GM23338 (cell line): ENCODE results near the gene AHI1. TPM values are rescaled to one million over a fixed set of nuclear protein-coding genes. Genes with fewer than 3 reads are reported as not detected.
A peak's percentile ranks its signal among the peaks of the same experiment; 100 is the strongest.

Experiments
- ATAC-seq: fragments of 200-7000 bp; cut with Tn5 transposase; 3 replicates; pipeline ENCODE4 v1.9.1; 2020
- DNase-seq: peaks from one replicate; pipeline ENCODE4 v3.0.0-alpha.2; 2015; ENCODE audit warnings: low spot score
- H2AFZ ChIP-seq: fragments of 200-600 bp; sonication (generic); 2 replicates; pipeline ENCODE4 v1.8.0; 2016; ENCODE audit warnings: antibody characterized with exemption, mild to moderate bottlenecking, moderate library complexity
- H3F3A ChIP-seq: fragments of 200-600 bp; sonication (generic); replicated peaks from 2 replicates; pipeline ENCODE4 v1.8.0; 2017; ENCODE audit warnings: antibody characterized with exemption, mixed run types, low read depth
- H3K27ac ChIP-seq: fragments of 200-600 bp; sonication (generic); 2 replicates; pipeline ENCODE4 v1.6.1; 2016; ENCODE audit warnings: low read depth
- H3K27me3 ChIP-seq: fragments of 200-600 bp; sonication (generic); 2 replicates; pipeline ENCODE4 v1.8.0; 2016; ENCODE audit warnings: mild to moderate bottlenecking, mixed run types, moderate library complexity; ENCODE audit not compliant: insufficient read depth
- H3K36me3 ChIP-seq: fragments of 200-600 bp; sonication (generic); 2 replicates; pipeline ENCODE4 v1.8.0; 2016; ENCODE audit warnings: mild to moderate bottlenecking; ENCODE audit not compliant: insufficient read depth
- H3K4me1 ChIP-seq: fragments of 200-600 bp; sonication (generic); 2 replicates; pipeline ENCODE4 v1.8.0; 2016; ENCODE audit warnings: mild to moderate bottlenecking, moderate library complexity; ENCODE audit not compliant: insufficient read depth
- H3K4me2 ChIP-seq: fragments of 200-600 bp; sonication (generic); 2 replicates; pipeline ENCODE4 v1.7.1; 2017; ENCODE audit warnings: mixed run types
- H3K4me3 ChIP-seq: fragments of 200-600 bp; sonication (generic); 2 replicates; pipeline ENCODE4 v1.6.1; 2016; ENCODE audit warnings: mixed run types
- H3K79me2 ChIP-seq: fragments of 200-600 bp; sonication (generic); replicated peaks from 2 replicates; pipeline ENCODE4 v1.8.0; 2017; ENCODE audit warnings: mild to moderate bottlenecking; ENCODE audit not compliant: insufficient read depth
- H3K9me2 ChIP-seq: fragments of 200-600 bp; sonication (generic); 2 replicates; pipeline ENCODE4 v1.8.0; 2017; ENCODE audit not compliant: insufficient read depth
- H4K20me1 ChIP-seq: fragments of 200-600 bp; sonication (generic); replicated peaks from 2 replicates; pipeline ENCODE4 v1.8.0; 2017; ENCODE audit warnings: mild to moderate bottlenecking; ENCODE audit not compliant: insufficient read depth
- H3K27ac Mint-ChIP-seq: 2 replicates; pipeline ENCODE4 v1.8.0; 2020; ENCODE audit warnings: inconsistent platforms, mild to moderate bottlenecking, moderate library complexity, mixed read lengths
- H3K27me3 Mint-ChIP-seq: 3 replicates; pipeline ENCODE4 v1.8.0; 2022; ENCODE audit warnings: low read depth, mild to moderate bottlenecking, moderate library complexity, mixed read lengths, inconsistent platforms; ENCODE audit not compliant: insufficient read depth, poor library complexity
- H3K36me3 Mint-ChIP-seq: 3 replicates; pipeline ENCODE4 v1.8.0; 2021; ENCODE audit warnings: low read depth, mild to moderate bottlenecking, inconsistent platforms, moderate library complexity, mixed read lengths
- H3K4me1 Mint-ChIP-seq: 3 replicates; pipeline ENCODE4 v1.8.0; 2020; ENCODE audit warnings: mild to moderate bottlenecking, inconsistent platforms, mixed read lengths
- H3K4me3 Mint-ChIP-seq: 3 replicates; pipeline ENCODE4 v1.8.0; 2021; ENCODE audit warnings: moderate library complexity, mild to moderate bottlenecking, inconsistent platforms, mixed read lengths
- H3K9me3 Mint-ChIP-seq: 3 replicates; pipeline ENCODE4 v1.8.0; 2020; ENCODE audit warnings: moderate library complexity, mild to moderate bottlenecking, inconsistent platforms, mixed read lengths
- CREB1 ChIP-seq: fragments of 250-450 bp; sonication (Bioruptor Pico); IDR thresholded peaks from 2 replicates; pipeline ENCODE4 v1.5.0; 2020; ENCODE audit warnings: low read depth, mild to moderate bottlenecking, moderate library complexity
- EZH2 ChIP-seq: fragments of 200-600 bp; sonication (generic); IDR thresholded peaks from one replicate; pipeline ENCODE4 v1.8.0; 2017; ENCODE audit warnings: antibody characterized with exemption, mild to moderate bottlenecking, low read depth; ENCODE audit not compliant: unreplicated experiment
- JUNB ChIP-seq: IDR thresholded peaks from one replicate; pipeline ENCODE4 v1.6.1; 2016; ENCODE audit warnings: antibody characterized with exemption; ENCODE audit not compliant: unreplicated experiment
- NANOG ChIP-seq: IDR thresholded peaks from 2 replicates; pipeline ENCODE4 v1.6.1; 2016; ENCODE audit warnings: antibody characterized with exemption, borderline replicate concordance
- POLR2AphosphoS5 ChIP-seq: IDR thresholded peaks from 2 replicates; pipeline ENCODE4 v1.6.1; 2016; ENCODE audit warnings: antibody characterized with exemption, low read depth
- STAT1 ChIP-seq: IDR thresholded peaks from one replicate; pipeline ENCODE4 v1.6.1; 2016; ENCODE audit warnings: antibody characterized with exemption; ENCODE audit not compliant: unreplicated experiment
- ZNF114 ChIP-seq: fragments of 250-450 bp; sonication (Bioruptor Pico); IDR thresholded peaks from 2 replicates; pipeline ENCODE4 v1.5.0; 2020; ENCODE audit warnings: mild to moderate bottlenecking, moderate library complexity
- ZNF331 ChIP-seq: fragments of 250-450 bp; sonication (Bioruptor Pico); IDR thresholded peaks from 2 replicates; pipeline ENCODE4 v1.5.0; 2020; ENCODE audit warnings: low read depth, mild to moderate bottlenecking, moderate library complexity
- polyA plus RNA-seq: library from polyadenylated mRNA; unstranded; fragments of >200 nt; fragmentation: Nextera tagmentation; extraction: Ambion mirVana; gene quantifications from 2 replicates; pipeline ENCODE4 v1.2.1, GENCODE V29; 2016
- total RNA-seq: library from RNA; depleted of rRNA; stranded (reverse); fragments of >200 nt; shearing (Covaris generic); gene quantifications from 2 replicates; pipeline ENCODE4 v1.2.3, GENCODE V29; 2014
- TF ChIP-seq, protein P1 (sequence below), 2 experiments: fragments of 200-600 bp in 1 of 2; sonication (generic) in 1 of 2; conservative IDR thresholded peaks; 2 replicates each; pipeline versions ENCODE4 v1.5.1 to v1.6.1; 2016 to 2017; ENCODE audit warnings: antibody characterized with exemption in 2 of 2, low read depth in 2 of 2, mild to moderate bottlenecking in 2 of 2, moderate library complexity in 1 of 2
- TF ChIP-seq, protein P2 (sequence below): fragments of 250-450 bp; sonication (Bioruptor Pico); IDR thresholded peaks from 2 replicates; pipeline ENCODE4 v1.5.0; 2020; ENCODE audit warnings: mild to moderate bottlenecking, moderate library complexity
- TF ChIP-seq, protein P3 (sequence below): IDR thresholded peaks from 2 replicates; pipeline ENCODE4 v1.6.1; 2016; ENCODE audit warnings: antibody characterized with exemption
- TF ChIP-seq, protein P4 (sequence below): IDR thresholded peaks from one replicate; pipeline ENCODE4 v1.6.1; 2018; ENCODE audit warnings: antibody characterized with exemption; ENCODE audit not compliant: unreplicated experiment

The AHI1 gene
- total and polyA plus RNA-seq, 2 experiments from 2014 or later, result 19.8 to 72.9 TPM

DNA sequence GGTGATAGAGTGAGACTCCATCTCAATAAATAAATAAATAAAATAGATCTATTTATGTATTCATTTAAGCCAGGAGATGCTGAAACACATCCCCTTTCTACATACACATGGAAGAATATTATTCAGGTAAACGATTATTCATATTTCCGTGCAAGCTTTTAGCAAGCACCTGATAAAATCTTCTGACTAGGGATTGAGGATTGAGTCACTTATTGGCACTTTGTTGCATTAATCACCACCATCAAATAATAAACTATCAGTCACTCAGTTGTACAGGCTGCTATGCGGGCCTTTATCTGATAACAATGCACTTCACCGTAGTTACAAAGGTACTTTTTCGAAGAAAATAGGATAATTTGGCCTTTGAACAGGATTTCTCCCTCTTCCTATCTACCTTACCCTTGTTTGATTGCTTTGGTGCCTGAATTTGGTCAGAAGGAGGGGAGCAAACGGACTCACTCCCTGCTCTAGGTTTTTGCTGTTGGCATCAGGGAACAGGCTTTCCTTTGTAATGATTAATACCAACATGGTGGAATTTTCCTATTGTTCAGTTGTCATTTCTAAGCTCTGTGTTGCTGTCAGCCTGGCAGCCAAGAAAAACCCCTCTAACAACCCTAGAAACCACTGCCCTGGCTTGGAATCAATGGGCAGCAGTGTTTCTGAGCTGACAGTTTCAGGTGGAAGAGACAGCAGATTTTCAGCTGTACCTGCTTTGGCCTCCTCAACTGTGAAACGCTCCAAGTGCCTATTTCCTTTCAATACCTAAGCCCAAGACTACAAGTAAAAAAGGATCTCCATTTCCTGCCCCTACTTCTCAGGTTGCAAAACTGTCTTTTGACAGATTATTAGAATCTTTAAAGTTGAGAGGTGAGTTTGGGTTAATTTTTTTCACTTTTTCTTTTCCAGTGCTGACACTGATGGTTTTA is 253.4 kb downstream of the AHI1 start:
- no peak overlapping the region for H3K4me3 ChIP-seq
- Mint-ChIP-seq H3K27me3 (no peaks in the 10 kb centered on the region), H3K4me1 (peaks cover 14% of the 10 kb centered on the region), H3K9me3 (no peaks in the 10 kb centered on the region), H3K27ac (no peak overlapping the region), H3K36me3 (no peaks in the 10 kb centered on the region; the same call in 2 of the 3 replicates), H3K4me3 (no peak overlapping the region)
- peaks cover 11% of the 10 kb centered on the region; the same call in 1 of the 2 replicates for H3K9me2 ChIP-seq
- peaks cover 8% of the 10 kb centered on the region; the same call in 1 of the 2 replicates for H3K4me1 ChIP-seq
- H3K27me3 ChIP-seq, result no peaks in the 10 kb centered on the region
- no peaks in the 10 kb centered on the region for H3K36me3 ChIP-seq
- H3K27ac ChIP-seq, result no peak overlapping the region
- H4K20me1 ChIP-seq, result no peaks in the 10 kb centered on the region
- no peaks in the 10 kb centered on the region for H3K79me2 ChIP-seq
- ATAC-seq, result no peak
- peak overlapping the region; percentile 87 for H2AFZ ChIP-seq
- DNase-seq, result no peak
- H3F3A ChIP-seq, result no peaks in the 10 kb centered on the region
- TF ChIP-seq STAT1, result no peak
- no peak for TF ChIP-seq POLR2AphosphoS5
- no peak for TF ChIP-seq CREB1 (CRISPR knock-in tag)
- TF ChIP-seq, protein P1, sequence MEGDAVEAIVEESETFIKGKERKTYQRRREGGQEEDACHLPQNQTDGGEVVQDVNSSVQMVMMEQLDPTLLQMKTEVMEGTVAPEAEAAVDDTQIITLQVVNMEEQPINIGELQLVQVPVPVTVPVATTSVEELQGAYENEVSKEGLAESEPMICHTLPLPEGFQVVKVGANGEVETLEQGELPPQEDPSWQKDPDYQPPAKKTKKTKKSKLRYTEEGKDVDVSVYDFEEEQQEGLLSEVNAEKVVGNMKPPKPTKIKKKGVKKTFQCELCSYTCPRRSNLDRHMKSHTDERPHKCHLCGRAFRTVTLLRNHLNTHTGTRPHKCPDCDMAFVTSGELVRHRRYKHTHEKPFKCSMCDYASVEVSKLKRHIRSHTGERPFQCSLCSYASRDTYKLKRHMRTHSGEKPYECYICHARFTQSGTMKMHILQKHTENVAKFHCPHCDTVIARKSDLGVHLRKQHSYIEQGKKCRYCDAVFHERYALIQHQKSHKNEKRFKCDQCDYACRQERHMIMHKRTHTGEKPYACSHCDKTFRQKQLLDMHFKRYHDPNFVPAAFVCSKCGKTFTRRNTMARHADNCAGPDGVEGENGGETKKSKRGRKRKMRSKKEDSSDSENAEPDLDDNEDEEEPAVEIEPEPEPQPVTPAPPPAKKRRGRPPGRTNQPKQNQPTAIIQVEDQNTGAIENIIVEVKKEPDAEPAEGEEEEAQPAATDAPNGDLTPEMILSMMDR (conservative IDR thresholded peaks at IDR 0.05; ENCODE audit: low read depth in 2 of 2), result no peak
- no peak for TF ChIP-seq JUNB
- no peak for TF ChIP-seq ZNF331 (CRISPR knock-in tag)
- TF ChIP-seq, protein P2, sequence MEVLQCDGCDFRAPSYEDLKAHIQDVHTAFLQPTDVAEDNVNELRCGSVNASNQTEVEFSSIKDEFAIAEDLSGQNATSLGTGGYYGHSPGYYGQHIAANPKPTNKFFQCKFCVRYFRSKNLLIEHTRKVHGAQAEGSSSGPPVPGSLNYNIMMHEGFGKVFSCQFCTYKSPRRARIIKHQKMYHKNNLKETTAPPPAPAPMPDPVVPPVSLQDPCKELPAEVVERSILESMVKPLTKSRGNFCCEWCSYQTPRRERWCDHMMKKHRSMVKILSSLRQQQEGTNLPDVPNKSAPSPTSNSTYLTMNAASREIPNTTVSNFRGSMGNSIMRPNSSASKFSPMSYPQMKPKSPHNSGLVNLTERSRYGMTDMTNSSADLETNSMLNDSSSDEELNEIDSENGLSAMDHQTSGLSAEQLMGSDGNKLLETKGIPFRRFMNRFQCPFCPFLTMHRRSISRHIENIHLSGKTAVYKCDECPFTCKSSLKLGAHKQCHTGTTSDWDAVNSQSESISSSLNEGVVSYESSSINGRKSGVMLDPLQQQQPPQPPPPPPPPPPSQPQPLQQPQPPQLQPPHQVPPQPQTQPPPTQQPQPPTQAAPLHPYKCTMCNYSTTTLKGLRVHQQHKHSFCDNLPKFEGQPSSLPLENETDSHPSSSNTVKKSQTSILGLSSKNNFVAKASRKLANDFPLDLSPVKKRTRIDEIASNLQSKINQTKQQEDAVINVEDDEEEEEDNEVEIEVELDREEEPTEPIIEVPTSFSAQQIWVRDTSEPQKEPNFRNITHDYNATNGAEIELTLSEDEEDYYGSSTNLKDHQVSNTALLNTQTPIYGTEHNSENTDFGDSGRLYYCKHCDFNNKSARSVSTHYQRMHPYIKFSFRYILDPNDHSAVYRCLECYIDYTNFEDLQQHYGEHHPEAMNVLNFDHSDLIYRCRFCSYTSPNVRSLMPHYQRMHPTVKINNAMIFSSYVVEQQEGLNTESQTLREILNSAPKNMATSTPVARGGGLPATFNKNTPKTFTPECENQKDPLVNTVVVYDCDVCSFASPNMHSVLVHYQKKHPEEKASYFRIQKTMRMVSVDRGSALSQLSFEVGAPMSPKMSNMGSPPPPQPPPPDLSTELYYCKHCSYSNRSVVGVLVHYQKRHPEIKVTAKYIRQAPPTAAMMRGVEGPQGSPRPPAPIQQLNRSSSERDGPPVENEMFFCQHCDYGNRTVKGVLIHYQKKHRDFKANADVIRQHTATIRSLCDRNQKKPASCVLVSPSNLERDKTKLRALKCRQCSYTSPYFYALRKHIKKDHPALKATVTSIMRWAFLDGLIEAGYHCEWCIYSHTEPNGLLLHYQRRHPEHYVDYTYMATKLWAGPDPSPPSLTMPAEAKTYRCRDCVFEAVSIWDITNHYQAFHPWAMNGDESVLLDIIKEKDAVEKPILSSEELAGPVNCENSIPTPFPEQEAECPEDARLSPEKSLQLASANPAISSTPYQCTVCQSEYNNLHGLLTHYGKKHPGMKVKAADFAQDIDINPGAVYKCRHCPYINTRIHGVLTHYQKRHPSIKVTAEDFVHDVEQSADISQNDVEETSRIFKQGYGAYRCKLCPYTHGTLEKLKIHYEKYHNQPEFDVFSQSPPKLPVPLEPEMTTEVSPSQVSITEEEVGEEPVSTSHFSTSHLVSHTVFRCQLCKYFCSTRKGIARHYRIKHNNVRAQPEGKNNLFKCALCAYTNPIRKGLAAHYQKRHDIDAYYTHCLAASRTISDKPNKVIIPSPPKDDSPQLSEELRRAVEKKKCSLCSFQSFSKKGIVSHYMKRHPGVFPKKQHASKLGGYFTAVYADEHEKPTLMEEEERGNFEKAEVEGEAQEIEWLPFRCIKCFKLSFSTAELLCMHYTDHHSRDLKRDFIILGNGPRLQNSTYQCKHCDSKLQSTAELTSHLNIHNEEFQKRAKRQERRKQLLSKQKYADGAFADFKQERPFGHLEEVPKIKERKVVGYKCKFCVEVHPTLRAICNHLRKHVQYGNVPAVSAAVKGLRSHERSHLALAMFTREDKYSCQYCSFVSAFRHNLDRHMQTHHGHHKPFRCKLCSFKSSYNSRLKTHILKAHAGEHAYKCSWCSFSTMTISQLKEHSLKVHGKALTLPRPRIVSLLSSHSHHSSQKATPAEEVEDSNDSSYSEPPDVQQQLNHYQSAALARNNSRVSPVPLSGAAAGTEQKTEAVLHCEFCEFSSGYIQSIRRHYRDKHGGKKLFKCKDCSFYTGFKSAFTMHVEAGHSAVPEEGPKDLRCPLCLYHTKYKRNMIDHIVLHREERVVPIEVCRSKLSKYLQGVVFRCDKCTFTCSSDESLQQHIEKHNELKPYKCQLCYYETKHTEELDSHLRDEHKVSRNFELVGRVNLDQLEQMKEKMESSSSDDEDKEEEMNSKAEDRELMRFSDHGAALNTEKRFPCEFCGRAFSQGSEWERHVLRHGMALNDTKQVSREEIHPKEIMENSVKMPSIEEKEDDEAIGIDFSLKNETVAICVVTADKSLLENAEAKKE (CRISPR knock-in tag), result no peak
- TF ChIP-seq, protein P3, sequence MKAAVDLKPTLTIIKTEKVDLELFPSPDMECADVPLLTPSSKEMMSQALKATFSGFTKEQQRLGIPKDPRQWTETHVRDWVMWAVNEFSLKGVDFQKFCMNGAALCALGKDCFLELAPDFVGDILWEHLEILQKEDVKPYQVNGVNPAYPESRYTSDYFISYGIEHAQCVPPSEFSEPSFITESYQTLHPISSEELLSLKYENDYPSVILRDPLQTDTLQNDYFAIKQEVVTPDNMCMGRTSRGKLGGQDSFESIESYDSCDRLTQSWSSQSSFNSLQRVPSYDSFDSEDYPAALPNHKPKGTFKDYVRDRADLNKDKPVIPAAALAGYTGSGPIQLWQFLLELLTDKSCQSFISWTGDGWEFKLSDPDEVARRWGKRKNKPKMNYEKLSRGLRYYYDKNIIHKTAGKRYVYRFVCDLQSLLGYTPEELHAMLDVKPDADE, result no peak
- TF ChIP-seq EZH2, result no peak
- TF ChIP-seq, protein P4, sequence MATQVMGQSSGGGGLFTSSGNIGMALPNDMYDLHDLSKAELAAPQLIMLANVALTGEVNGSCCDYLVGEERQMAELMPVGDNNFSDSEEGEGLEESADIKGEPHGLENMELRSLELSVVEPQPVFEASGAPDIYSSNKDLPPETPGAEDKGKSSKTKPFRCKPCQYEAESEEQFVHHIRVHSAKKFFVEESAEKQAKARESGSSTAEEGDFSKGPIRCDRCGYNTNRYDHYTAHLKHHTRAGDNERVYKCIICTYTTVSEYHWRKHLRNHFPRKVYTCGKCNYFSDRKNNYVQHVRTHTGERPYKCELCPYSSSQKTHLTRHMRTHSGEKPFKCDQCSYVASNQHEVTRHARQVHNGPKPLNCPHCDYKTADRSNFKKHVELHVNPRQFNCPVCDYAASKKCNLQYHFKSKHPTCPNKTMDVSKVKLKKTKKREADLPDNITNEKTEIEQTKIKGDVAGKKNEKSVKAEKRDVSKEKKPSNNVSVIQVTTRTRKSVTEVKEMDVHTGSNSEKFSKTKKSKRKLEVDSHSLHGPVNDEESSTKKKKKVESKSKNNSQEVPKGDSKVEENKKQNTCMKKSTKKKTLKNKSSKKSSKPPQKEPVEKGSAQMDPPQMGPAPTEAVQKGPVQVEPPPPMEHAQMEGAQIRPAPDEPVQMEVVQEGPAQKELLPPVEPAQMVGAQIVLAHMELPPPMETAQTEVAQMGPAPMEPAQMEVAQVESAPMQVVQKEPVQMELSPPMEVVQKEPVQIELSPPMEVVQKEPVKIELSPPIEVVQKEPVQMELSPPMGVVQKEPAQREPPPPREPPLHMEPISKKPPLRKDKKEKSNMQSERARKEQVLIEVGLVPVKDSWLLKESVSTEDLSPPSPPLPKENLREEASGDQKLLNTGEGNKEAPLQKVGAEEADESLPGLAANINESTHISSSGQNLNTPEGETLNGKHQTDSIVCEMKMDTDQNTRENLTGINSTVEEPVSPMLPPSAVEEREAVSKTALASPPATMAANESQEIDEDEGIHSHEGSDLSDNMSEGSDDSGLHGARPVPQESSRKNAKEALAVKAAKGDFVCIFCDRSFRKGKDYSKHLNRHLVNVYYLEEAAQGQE, result no peak
- TF ChIP-seq NANOG, result no peak
- TF ChIP-seq ZNF114 (CRISPR knock-in tag), result no peak
- no peak overlapping the region for H3K4me2 ChIP-seq
